ENCODE results near the gene GABPB2. TPM values are rescaled to one million over a fixed set of nuclear protein-coding genes. Genes with fewer than 3 reads are reported as not detected.

Gene GABPB2
- total RNA-seq, 6 donors from 2014 or later, result 6.8 to 32.5 (median 13.0) TPM

GRCh38 chr1:151059109-151060006, 11.2 kb upstream of the GABPB2 start, which contains the start of gene CDC42SE1:
Gene CDC42SE1, minus strand, starts transcription at chr1:151059622. Its CDS starts 3,892 bp downstream, at chr1:151055730.
- ATAC-seq (ENCODE audit: low FRiP score in 2 of 2) (peak; percentile 95 to 96), DNase-seq (peak; percentile 86 to 96)
- Histone ChIP-seq H3K36me3 (peaks cover 13 to 27% (median 16%) of the 10 kb centered on the region in 4 donors), H3K4me1 (peaks cover 30 to 47% (median 40%) of the 10 kb centered on the region in 4 donors), H3K9me3 (no peaks in the 10 kb centered on the region), H3K27ac (peak within 1 kb of the TSS; percentile 89 to 99 (median 98)), H3K27me3 (no peaks in the 10 kb centered on the region), H3K4me3 (peak within 1 kb of the TSS; percentile 65 to 93 (median 88))
- TF ChIP-seq POLR2AphosphoS5 (IDR thresholded peaks at IDR 0.05), result peak; percentile 96
- TF ChIP-seq CTCF (IDR thresholded peaks at IDR 0.05), result peak; percentile 81 to 98 (median 94)
- peak in 3 of 4 donors; percentile 78 to 95 (median 87) for TF ChIP-seq POLR2A (IDR thresholded peaks at IDR 0.05)
- TF ChIP-seq EP300 (IDR thresholded peaks at IDR 0.05), result peak in 1 of 4 donors; percentile 33
- 0% methylated on average over 22 to 48 of the region's 58 CpGs for WGBS, 2 donors

- Histone ChIP-seq H3K36me3 (peaks cover 6 to 19% (median 8%) of the 10 kb centered on the region in 4 donors), H3K9me3 (no peaks in the 10 kb centered on the region), H3K27me3 (no peaks in the 10 kb centered on the region), H3K4me1 (peaks cover 30 to 44% (median 38%) of the 10 kb centered on the region in 4 donors), H3K27ac (peak within 1 kb of the TSS; percentile 89 to 99 (median 98)), H3K4me3 (peak within 1 kb of the TSS; percentile 65 to 93 (median 88))
- DNase-seq (no peak), ATAC-seq (ENCODE audit: low FRiP score in 2 of 2) (peak in 1 of 2 donors; percentile 41)
- TF ChIP-seq POLR2A (IDR thresholded peaks at IDR 0.05) (no peak), POLR2AphosphoS5 (IDR thresholded peaks at IDR 0.05) (peak in 1 of 2 donors; percentile 31)
- WGBS, 2 donors, result 3 to 4% methylated on average over 13 to 15 of the region's 15 CpGs
Measured at GRCh38 chr1:151060007-151060656, 10.4 kb upstream of the GABPB2 start, which contains the start of gene MLLT11. Gene MLLT11, plus strand, starts transcription at chr1:151060397. Its CDS starts 6,828 bp downstream, at chr1:151067225.

GRCh38 chr1:151060657-151061421, 9.7 kb upstream of the GABPB2 start:
- ATAC-seq (ENCODE audit: low FRiP score in 2 of 2) (no peak), DNase-seq (no peak)
- peaks cover 0 to 12% (median under 1%) of the 10 kb centered on the region in 4 donors for H3K36me3 ChIP-seq
- peak overlapping the region in 3 of 4 donors; percentile 65 to 93 (median 88) for H3K4me3 ChIP-seq
- TF ChIP-seq CTCF (IDR thresholded peaks at IDR 0.05) (no peak), EP300 (IDR thresholded peaks at IDR 0.05) (no peak), POLR2AphosphoS5 (IDR thresholded peaks at IDR 0.05) (no peak), POLR2A (IDR thresholded peaks at IDR 0.05) (no peak)
- peaks cover 23 to 37% (median 30%) of the 10 kb centered on the region in 4 donors for H3K4me1 ChIP-seq
- 63 to 74% methylated on average over 4 of the region's 4 CpGs for WGBS, 2 donors
- no peaks in the 10 kb centered on the region for H3K9me3 ChIP-seq
- H3K27me3 ChIP-seq, result no peaks in the 10 kb centered on the region
- H3K27ac ChIP-seq, result peak overlapping the region in 1 of 4 donors; percentile 99

- no peak for ATAC-seq (ENCODE audit: low FRiP score in 2 of 2)
- no peak overlapping the region for H3K4me3 ChIP-seq
- peaks cover 0 to 4% (median 0%) of the 10 kb centered on the region in 4 donors for H3K36me3 ChIP-seq
- no peak overlapping the region for H3K27ac ChIP-seq
- no peak for DNase-seq
- peaks cover 14 to 29% (median 22%) of the 10 kb centered on the region in 4 donors for H3K4me1 ChIP-seq
- no peaks in the 10 kb centered on the region for H3K27me3 ChIP-seq
- H3K9me3 ChIP-seq, result no peaks in the 10 kb centered on the region
- 79 to 84% methylated on average over 2 of the region's 2 CpGs for WGBS, 2 donors
- TF ChIP-seq POLR2A (IDR thresholded peaks at IDR 0.05) (no peak), CTCF (IDR thresholded peaks at IDR 0.05) (no peak), POLR2AphosphoS5 (IDR thresholded peaks at IDR 0.05) (no peak), EP300 (IDR thresholded peaks at IDR 0.05) (no peak)
Measured at GRCh38 chr1:151061704-151062103, 8.9 kb upstream of the GABPB2 start.

Data from upper lobe of left lung (tissue), 6 donors.